Gastroesophageal sphincter (tissue), 3 donors: ENCODE results near the gene LSS.

ENCODE experiments used
- EP300 ChIP-seq: sonication (generic); formaldehyde crosslinking; IDR thresholded peaks from one replicate; pipeline ENCODE4 v1.6.1; 2017; ENCODE audit warnings: antibody characterized with exemption, mild to moderate bottlenecking
- POLR2A ChIP-seq, 2 donors: fragments of 450-650 bp; IDR thresholded peaks; one replicate each; pipeline ENCODE4 v1.6.1; 2017; ENCODE audit warnings: antibody characterized with exemption in 2 of 2, mild to moderate bottlenecking in 2 of 2, moderate library complexity in 1 of 2
- POLR2AphosphoS5 ChIP-seq: sonication (generic); formaldehyde crosslinking; IDR thresholded peaks from one replicate; pipeline ENCODE4 v1.6.1; 2017; ENCODE audit warnings: antibody characterized with exemption
- TF ChIP-seq, protein P1 (sequence below), 4 experiments: fragments of 200-600 bp in 2 of 4; fragments of 450-650 bp in 2 of 4; sonication (generic) in 1 of 4; IDR thresholded peaks; one replicate each; pipeline ENCODE4 v1.5.1; 2017 to 2019; ENCODE audit warnings: antibody characterized with exemption in 4 of 4, mild to moderate bottlenecking in 2 of 4, moderate library complexity in 2 of 4

GRCh38 chr21:46203203-46203600 is 25.4 kb downstream of the LSS start:
- TF ChIP-seq, protein P1, sequence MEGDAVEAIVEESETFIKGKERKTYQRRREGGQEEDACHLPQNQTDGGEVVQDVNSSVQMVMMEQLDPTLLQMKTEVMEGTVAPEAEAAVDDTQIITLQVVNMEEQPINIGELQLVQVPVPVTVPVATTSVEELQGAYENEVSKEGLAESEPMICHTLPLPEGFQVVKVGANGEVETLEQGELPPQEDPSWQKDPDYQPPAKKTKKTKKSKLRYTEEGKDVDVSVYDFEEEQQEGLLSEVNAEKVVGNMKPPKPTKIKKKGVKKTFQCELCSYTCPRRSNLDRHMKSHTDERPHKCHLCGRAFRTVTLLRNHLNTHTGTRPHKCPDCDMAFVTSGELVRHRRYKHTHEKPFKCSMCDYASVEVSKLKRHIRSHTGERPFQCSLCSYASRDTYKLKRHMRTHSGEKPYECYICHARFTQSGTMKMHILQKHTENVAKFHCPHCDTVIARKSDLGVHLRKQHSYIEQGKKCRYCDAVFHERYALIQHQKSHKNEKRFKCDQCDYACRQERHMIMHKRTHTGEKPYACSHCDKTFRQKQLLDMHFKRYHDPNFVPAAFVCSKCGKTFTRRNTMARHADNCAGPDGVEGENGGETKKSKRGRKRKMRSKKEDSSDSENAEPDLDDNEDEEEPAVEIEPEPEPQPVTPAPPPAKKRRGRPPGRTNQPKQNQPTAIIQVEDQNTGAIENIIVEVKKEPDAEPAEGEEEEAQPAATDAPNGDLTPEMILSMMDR (IDR thresholded peaks at IDR 0.05): no peak
- TF ChIP-seq POLR2AphosphoS5 (no peak), POLR2A (IDR thresholded peaks at IDR 0.05) (no peak), EP300 (no peak)
